AG10803 (cell line): ENCODE results near the gene XXYLT1.

Experiments
- DNase-seq: peaks from one replicate; pipeline ENCODE4 v3.0.0; 2010; ENCODE audit warnings: low read depth
- H3K4me3 ChIP-seq: 2 replicates; pipeline ENCODE4 v1.5.1; 2011; ENCODE audit warnings: mild to moderate bottlenecking, low read length, control low read depth
- CTCF ChIP-seq: conservative IDR thresholded peaks from 2 replicates; pipeline ENCODE4 v1.5.1; 2011; ENCODE audit warnings: mild to moderate bottlenecking, low read length, control low read depth, inconsistent platforms

The XXYLT1 gene, protein sequence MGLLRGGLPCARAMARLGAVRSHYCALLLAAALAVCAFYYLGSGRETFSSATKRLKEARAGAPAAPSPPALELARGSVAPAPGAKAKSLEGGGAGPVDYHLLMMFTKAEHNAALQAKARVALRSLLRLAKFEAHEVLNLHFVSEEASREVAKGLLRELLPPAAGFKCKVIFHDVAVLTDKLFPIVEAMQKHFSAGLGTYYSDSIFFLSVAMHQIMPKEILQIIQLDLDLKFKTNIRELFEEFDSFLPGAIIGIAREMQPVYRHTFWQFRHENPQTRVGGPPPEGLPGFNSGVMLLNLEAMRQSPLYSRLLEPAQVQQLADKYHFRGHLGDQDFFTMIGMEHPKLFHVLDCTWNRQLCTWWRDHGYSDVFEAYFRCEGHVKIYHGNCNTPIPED

GRCh38 chr3:195270817-195271409 lies at the start of gene XXYLT1:
Gene XXYLT1, minus strand, starts transcription at chr3:195271159. Its CDS starts 101 bp downstream, at chr3:195271058.
- peak; percentile 80 for DNase-seq
- TF ChIP-seq CTCF: peak; percentile 35
- peak within 1 kb of the TSS; percentile 85 for H3K4me3 ChIP-seq

DNA sequence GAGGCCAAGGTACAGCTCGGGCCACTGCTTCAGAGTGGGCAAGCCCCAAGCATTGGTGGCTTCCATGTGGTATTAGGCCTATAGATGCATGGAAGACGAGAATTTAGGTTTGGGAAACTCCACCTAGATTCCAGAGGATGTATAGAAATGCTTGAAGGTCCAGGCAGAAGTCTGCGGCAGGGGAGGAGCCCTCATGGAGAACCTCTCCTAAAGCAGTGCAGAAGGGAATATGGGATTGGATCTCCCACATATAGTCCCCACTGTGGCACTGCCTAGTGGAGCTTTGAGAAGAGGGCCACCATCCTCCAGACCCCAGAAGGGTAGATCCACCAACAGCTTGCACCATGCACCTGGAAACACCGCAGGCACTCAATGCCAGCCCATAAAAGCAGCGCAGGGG lies 48.1 kb upstream of the XXYLT1 start:
- no peak for DNase-seq
- no peak for TF ChIP-seq CTCF

DNA sequence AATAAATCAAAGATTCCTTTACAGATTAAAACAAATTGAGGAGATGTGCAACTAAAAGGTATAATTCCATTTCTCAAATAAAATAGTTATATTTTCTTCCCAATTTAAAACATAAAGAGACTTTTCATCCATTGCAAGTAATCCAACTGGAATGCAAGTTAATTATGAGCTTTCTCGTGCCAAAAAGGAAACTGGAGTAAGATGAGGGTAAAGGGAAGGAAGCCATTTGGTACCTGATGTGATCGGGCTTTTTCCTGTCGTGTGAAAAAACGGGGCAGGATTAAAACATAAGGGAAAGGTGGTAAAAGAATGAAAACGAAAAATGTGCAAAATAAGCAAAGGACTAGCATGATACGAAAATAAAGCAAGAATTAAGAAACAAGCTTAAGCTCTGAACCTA lies 41.8 kb upstream of the XXYLT1 start:
- no peak for TF ChIP-seq CTCF
- H3K4me3 ChIP-seq: no peak overlapping the region
- DNase-seq: no peak

More for the DNA sequence above, 48.1 kb upstream of the XXYLT1 start:
- no peak overlapping the region for H3K4me3 ChIP-seq

GRCh38 chr3:195307711-195308110 lies 36.8 kb upstream of the XXYLT1 start:
- no peak for DNase-seq
- no peak for TF ChIP-seq CTCF
- no peak overlapping the region for H3K4me3 ChIP-seq

GRCh38 chr3:195306369-195306768 lies 35.4 kb upstream of the XXYLT1 start:
- no peak for TF ChIP-seq CTCF
- no peak overlapping the region for H3K4me3 ChIP-seq
- DNase-seq: no peak

GRCh38 chr3:195302431-195302830 lies 31.5 kb upstream of the XXYLT1 start:
- no peak for DNase-seq
- no peak for TF ChIP-seq CTCF
- no peak overlapping the region for H3K4me3 ChIP-seq

DNA sequence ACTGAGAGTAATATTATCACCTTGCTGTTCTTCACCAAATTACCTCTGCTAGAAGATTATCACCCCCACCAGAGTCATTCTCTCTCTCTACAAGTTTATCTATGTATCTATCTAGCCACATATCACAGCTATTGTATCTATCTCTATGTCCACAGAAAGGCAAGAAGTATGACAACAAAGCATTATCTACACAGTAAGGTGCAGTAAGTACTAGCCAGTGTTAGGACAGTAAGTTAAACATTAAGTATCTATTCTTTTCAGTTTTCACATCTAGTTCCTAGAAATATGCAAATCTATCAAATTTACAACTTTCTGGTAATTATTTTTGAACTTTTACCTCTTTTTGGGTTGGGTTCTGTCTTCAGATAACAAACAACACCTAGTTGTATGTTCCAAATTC lies 26.5 kb upstream of the XXYLT1 start:
- no peak overlapping the region for H3K4me3 ChIP-seq
- no peak for DNase-seq
- no peak for TF ChIP-seq CTCF
